K562 (cell line): ENCODE measurements around the gene ANXA2.
"Not testable (repeated sequence)": the region's sequence is repeated elsewhere in the genome, so short reads cannot be mapped to it uniquely, and the experiment has no call there.

Experiments used
- CREB5 ChIP-seq: fragments of 250-450 bp; sonication (Bioruptor Pico); IDR thresholded peaks from 2 replicates; pipeline ENCODE4 v1.5.0; 2020; ENCODE audit warnings: mild to moderate bottlenecking
- CTCF ChIP-seq, 3 experiments: IDR thresholded peaks in 2 of 3; conservative IDR thresholded peaks in 1 of 3; 2 replicates each; pipeline ENCODE4 v1.5.1; 2011 to 2012; ENCODE audit warnings: low read length in 3 of 3, mild to moderate bottlenecking in 3 of 3, control low read depth in 2 of 3, improper control_type of control experiment in 1 of 3, inconsistent platforms in 1 of 3, low read depth in 1 of 3, mixed read lengths in 1 of 3, moderate library complexity in 1 of 3; ENCODE audit not compliant: insufficient read depth in 2 of 3
- GTF2F1 ChIP-seq: IDR thresholded peaks from 2 replicates; pipeline ENCODE4 v1.6.1; 2011; ENCODE audit warnings: low read depth, low read length, improper control_type of control experiment
- ZNF124 ChIP-seq: sonication (generic); formaldehyde crosslinking; IDR thresholded peaks from 2 replicates; pipeline ENCODE4 v1.8.1; 2022; ENCODE audit warnings: missing genetic modification reagents

- TF ChIP-seq GTF2F1; CREB5 (CRISPR knock-in tag); ZNF124: not testable (repeated sequence)
- peak; percentile 62 to 77 (median 65) for TF ChIP-seq CTCF (IDR thresholded peaks at IDR 0.05 in 2 of 3, conservative IDR thresholded peaks at IDR 0.05 in 1 of 3; ENCODE audit: insufficient read depth in 2 of 3, low read depth in 1 of 3, low read length in 3 of 3)
These were observed 38.0 kb downstream of the ANXA2 start for GRCh38 chr15:60359738-60360137.
